Loucy (cell line): ENCODE measurements around the gene TREML1.
A peak's percentile ranks its signal among the peaks of the same experiment; 100 is the strongest.

Experiments used
- H2AFZ ChIP-seq: fragments of 200-600 bp; sonication (generic); 2 replicates; pipeline ENCODE4 v1.6.0; 2016; ENCODE audit warnings: antibody characterized with exemption, mild to moderate bottlenecking, low read length, moderate library complexity
- H3F3A ChIP-seq: fragments of 200-600 bp; 2 replicates; pipeline ENCODE4 v1.6.0; 2016; ENCODE audit warnings: antibody characterized with exemption, low read depth, mild to moderate bottlenecking
- H3K27me3 ChIP-seq: fragments of 200-600 bp; sonication (generic); 2 replicates; pipeline ENCODE4 v1.6.1; 2014; ENCODE audit warnings: low read length, mild to moderate bottlenecking; ENCODE audit not compliant: insufficient read depth, poor library complexity, severe bottlenecking
- H3K36me3 ChIP-seq: fragments of 200-600 bp; sonication (generic); 2 replicates; pipeline ENCODE4 v1.6.1; 2016; ENCODE audit warnings: low read length; ENCODE audit not compliant: insufficient read depth
- H3K4me1 ChIP-seq: fragments of 200-600 bp; sonication (generic); 2 replicates; pipeline ENCODE4 v1.5.1; 2014; ENCODE audit warnings: low read length, mild to moderate bottlenecking; ENCODE audit not compliant: insufficient read depth, poor library complexity, severe bottlenecking
- H3K4me2 ChIP-seq: fragments of 200-600 bp; sonication (generic); 2 replicates; pipeline ENCODE4 v1.6.0; 2014; ENCODE audit warnings: antibody characterized with exemption, low read length, low read depth, mild to moderate bottlenecking; ENCODE audit not compliant: poor library complexity, severe bottlenecking
- H3K4me3 ChIP-seq: fragments of 200-600 bp; sonication (generic); 2 replicates; pipeline ENCODE4 v1.5.1; 2014; ENCODE audit warnings: low read length, mild to moderate bottlenecking, mixed read lengths; ENCODE audit not compliant: poor library complexity, severe bottlenecking
- H3K79me2 ChIP-seq: fragments of 200-600 bp; sonication (generic); 2 replicates; pipeline ENCODE4 v1.6.1; 2014; ENCODE audit warnings: low read length; ENCODE audit not compliant: insufficient read depth
- H3K9ac ChIP-seq: fragments of 200-600 bp; sonication (generic); 2 replicates; pipeline ENCODE4 v1.6.0; 2014; ENCODE audit warnings: mild to moderate bottlenecking, low read depth, low read length, moderate library complexity; ENCODE audit not compliant: poor library complexity, severe bottlenecking
- H3K9me2 ChIP-seq: fragments of 200-600 bp; sonication (generic); replicated peaks from 2 replicates; pipeline ENCODE4 v1.6.1; 2016; ENCODE audit warnings: low read depth, low read length, mixed read lengths
- H3K9me3 ChIP-seq: fragments of 200-600 bp; sonication (generic); 2 replicates; pipeline ENCODE4 v1.6.1; 2014; ENCODE audit warnings: mild to moderate bottlenecking, antibody characterized with exemption, low read length, low read depth; ENCODE audit not compliant: insufficient read depth
- H4K20me1 ChIP-seq: fragments of 200-600 bp; sonication (generic); 2 replicates; pipeline ENCODE4 v1.6.0; 2014; ENCODE audit warnings: antibody characterized with exemption, low read length, mild to moderate bottlenecking; ENCODE audit not compliant: insufficient read depth, poor library complexity, severe bottlenecking
- CTCF ChIP-seq: fragments of 200-600 bp; sonication (generic); conservative IDR thresholded peaks from 2 replicates; pipeline ENCODE4 v1.5.1; 2014; ENCODE audit warnings: mild to moderate bottlenecking, antibody characterized with exemption, low read length
- EZH2phosphoT487 ChIP-seq: fragments of 200-600 bp; IDR thresholded peaks from 2 replicates; pipeline ENCODE4 v1.6.1; 2018; ENCODE audit warnings: antibody characterized with exemption, mild to moderate bottlenecking, moderate library complexity, borderline replicate concordance

TREML1 gene

GRCh38 chr6:41182069-41183034 is 28.2 kb upstream of the TREML1 start:
- Histone ChIP-seq H4K20me1 (no peaks in the 10 kb centered on the region), H3K9me3 (no peaks in the 10 kb centered on the region), H3K79me2 (no peaks in the 10 kb centered on the region), H3K9ac (no peak overlapping the region), H2AFZ (peak overlapping the region; percentile 97), H3K27me3 (no peaks in the 10 kb centered on the region), H3K36me3 (no peaks in the 10 kb centered on the region), H3K9me2 (no peaks in the 10 kb centered on the region), H3K4me2 (no peak overlapping the region), H3K4me1 (no peaks in the 10 kb centered on the region), H3F3A (no peaks in the 10 kb centered on the region), H3K4me3 (no peak overlapping the region)
- TF ChIP-seq EZH2phosphoT487: no peak
- peak; percentile 88 for TF ChIP-seq CTCF

DNA sequence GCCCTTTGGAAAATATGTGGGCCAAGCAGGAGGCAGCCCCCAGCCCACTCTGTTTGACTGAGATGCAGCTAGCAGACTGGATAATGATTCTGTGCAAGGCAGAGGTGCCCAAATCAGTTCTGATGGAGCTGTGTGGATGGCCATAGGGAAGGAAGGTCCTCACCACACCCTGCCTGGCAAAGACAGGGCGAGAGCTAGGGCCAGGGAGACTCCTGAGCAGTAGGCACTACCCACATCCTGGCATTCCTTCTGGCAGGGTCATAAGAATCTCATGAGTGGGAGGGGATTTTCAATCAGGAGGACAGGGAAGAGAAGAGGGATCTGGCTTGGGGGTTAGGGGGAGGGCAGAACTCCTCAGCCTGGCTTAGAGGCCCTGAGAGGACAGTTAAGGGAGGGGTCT is 27.4 kb upstream of the TREML1 start:
- Histone ChIP-seq H3K27me3 (no peaks in the 10 kb centered on the region), H3K4me3 (no peak overlapping the region), H3K79me2 (no peaks in the 10 kb centered on the region), H3F3A (no peaks in the 10 kb centered on the region), H3K9me3 (no peaks in the 10 kb centered on the region), H3K9ac (no peak overlapping the region), H3K36me3 (no peaks in the 10 kb centered on the region), H3K9me2 (no peaks in the 10 kb centered on the region), H3K4me1 (no peaks in the 10 kb centered on the region), H2AFZ (peak overlapping the region; percentile 31), H4K20me1 (no peaks in the 10 kb centered on the region), H3K4me2 (no peak overlapping the region)
- TF ChIP-seq CTCF (no peak), EZH2phosphoT487 (no peak)

DNA sequence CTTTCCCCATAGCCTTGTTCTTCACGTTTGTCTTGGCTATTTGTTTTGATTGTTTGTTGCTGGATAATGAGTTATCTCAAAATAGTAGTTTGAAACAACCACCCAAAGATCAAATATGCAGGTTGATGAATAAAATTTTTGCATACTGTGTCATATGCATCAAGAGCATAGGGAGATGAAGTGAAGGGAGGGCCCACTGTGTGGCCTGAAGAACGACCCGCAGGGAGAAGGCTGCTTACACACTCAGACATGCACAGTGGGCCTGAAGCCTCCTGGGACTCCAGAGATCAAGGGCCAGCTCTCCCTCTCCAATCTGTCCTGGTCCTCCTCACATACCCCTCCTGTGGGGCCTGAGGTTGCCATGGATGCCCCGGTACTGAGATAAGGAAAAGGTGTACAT is 25.0 kb upstream of the TREML1 start:
- H3K9me2 ChIP-seq: no peaks in the 10 kb centered on the region
- H3K79me2 ChIP-seq: no peaks in the 10 kb centered on the region
- no peak for TF ChIP-seq CTCF
- H3K36me3 ChIP-seq: no peaks in the 10 kb centered on the region
- H3K27me3 ChIP-seq: no peaks in the 10 kb centered on the region
- no peaks in the 10 kb centered on the region for H3K9me3 ChIP-seq
- no peaks in the 10 kb centered on the region for H3F3A ChIP-seq
- H4K20me1 ChIP-seq: no peaks in the 10 kb centered on the region
- no peaks in the 10 kb centered on the region for H3K4me1 ChIP-seq
- H2AFZ ChIP-seq: no peak overlapping the region
- no peak overlapping the region for H3K4me3 ChIP-seq
- no peak overlapping the region for H3K4me2 ChIP-seq
- no peak overlapping the region for H3K9ac ChIP-seq
